ENCODE data around the gene PDXK.

DNA sequence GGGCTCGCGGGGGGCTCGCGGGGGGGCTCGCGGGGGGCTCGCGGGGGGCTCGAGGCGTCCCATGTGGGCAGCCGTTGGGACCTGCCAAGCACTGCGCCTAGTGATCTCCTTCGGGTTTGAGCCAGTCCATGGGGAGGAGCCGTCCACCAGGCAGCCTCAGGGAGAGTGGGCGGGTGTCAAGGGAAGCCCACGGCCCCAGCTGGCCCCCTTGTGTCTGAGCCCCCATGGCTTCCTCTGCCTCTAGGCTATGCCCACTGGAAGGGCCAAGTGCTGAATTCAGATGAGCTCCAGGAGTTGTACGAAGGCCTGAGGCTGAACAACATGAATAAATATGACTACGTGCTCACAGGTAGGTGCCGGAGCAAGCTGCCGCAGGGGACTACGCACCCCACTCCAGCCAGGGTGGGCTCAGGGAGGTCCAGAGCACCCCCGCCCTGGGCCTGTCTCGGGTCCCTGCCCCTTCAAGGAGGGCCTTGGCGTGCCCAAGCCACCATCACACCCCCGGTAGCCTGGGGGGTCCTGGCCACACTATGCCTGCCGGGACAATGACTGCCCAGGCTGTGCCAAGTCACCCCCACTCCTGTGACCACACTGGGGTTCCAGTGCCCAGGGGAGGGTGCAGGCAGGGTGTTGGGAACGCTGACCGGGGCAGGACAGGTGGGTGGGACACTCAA is 22.6 kb downstream of the PDXK start:
- TF ChIP-seq, protein P1, sequence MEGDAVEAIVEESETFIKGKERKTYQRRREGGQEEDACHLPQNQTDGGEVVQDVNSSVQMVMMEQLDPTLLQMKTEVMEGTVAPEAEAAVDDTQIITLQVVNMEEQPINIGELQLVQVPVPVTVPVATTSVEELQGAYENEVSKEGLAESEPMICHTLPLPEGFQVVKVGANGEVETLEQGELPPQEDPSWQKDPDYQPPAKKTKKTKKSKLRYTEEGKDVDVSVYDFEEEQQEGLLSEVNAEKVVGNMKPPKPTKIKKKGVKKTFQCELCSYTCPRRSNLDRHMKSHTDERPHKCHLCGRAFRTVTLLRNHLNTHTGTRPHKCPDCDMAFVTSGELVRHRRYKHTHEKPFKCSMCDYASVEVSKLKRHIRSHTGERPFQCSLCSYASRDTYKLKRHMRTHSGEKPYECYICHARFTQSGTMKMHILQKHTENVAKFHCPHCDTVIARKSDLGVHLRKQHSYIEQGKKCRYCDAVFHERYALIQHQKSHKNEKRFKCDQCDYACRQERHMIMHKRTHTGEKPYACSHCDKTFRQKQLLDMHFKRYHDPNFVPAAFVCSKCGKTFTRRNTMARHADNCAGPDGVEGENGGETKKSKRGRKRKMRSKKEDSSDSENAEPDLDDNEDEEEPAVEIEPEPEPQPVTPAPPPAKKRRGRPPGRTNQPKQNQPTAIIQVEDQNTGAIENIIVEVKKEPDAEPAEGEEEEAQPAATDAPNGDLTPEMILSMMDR (IDR thresholded peaks at IDR 0.05), result no peak
- no peak for TF ChIP-seq POLR2A (IDR thresholded peaks at IDR 0.05)

Data from adrenal gland (tissue), 5 donors.